B cell (primary cell): ENCODE measurements around the gene ZBTB16.

Experiments
- CTCF ChIP-seq: fragments of 200-600 bp; IDR thresholded peaks from one replicate; pipeline ENCODE4 v1.8.0; 2022; ENCODE audit warnings: antibody characterized with exemption, mild to moderate bottlenecking
- EZH2 ChIP-seq: IDR thresholded peaks from 2 replicates; pipeline ENCODE4 v1.6.1; 2012; ENCODE audit warnings: borderline replicate concordance, low read depth, mild to moderate bottlenecking, moderate library complexity, low read length; ENCODE audit not compliant: insufficient read depth, poor library complexity, severe bottlenecking

- TF ChIP-seq CTCF: no peak
- TF ChIP-seq EZH2: no peak
Measured at GRCh38 chr11:114239753-114240161, 180.2 kb downstream of the ZBTB16 start.
